Occipital lobe (tissue), 2 donors: Measurements from ENCODE around the gene OR10H1. TPM values are rescaled to one million over a fixed set of nuclear protein-coding genes. Genes with fewer than 3 reads are reported as not detected.
"Not testable (repeated sequence)": the region's sequence is repeated elsewhere in the genome, so short reads cannot be mapped to it uniquely, and the experiment has no call there.

Experiments
- DNase-seq: peaks from one replicate; lab custom pipeline; 2025; lab: John Stamatoyannopoulos, UW
- total RNA-seq: library from RNA; depleted of rRNA; stranded (reverse); fragments of >200 nt; gene quantifications from one replicate; pipeline ENCODE4 v1.2.3, GENCODE V29; 2014

Gene OR10H1
- total RNA-seq, 1 donor from 2014 or later, result not detected

- DNase-seq, result not testable (repeated sequence)
Measured at GRCh38 chr19:15828611-15829305, 13.3 kb upstream of the OR10H1 start.

GRCh38 chr19:15828121-15828610 lies 12.7 kb upstream of the OR10H1 start:
- no peak for DNase-seq

GRCh38 chr19:15825753-15826152 lies 10.3 kb upstream of the OR10H1 start:
- no peak for DNase-seq

- no peak for DNase-seq
Measured at GRCh38 chr19:15820646-15821045, 5.2 kb upstream of the OR10H1 start.

GRCh38 chr19:15813916-15814315 lies 1.5 kb downstream of the OR10H1 start:
- no peak for DNase-seq

- no peak for DNase-seq
Measured at GRCh38 chr19:15812060-15812722, 3.3 kb downstream of the OR10H1 start.

- DNase-seq, result no peak
Measured at GRCh38 chr19:15811476-15811875, 4.0 kb downstream of the OR10H1 start.

- DNase-seq, result no peak
Measured at GRCh38 chr19:15810335-15810734, 5.1 kb downstream of the OR10H1 start.

- DNase-seq, result not testable (repeated sequence)
Measured at GRCh38 chr19:15794279-15794678, 21.2 kb downstream of the OR10H1 start.

- no peak for DNase-seq
Measured at GRCh38 chr19:15790096-15790495, 25.4 kb downstream of the OR10H1 start.

GRCh38 chr19:15788594-15789270 lies 26.7 kb downstream of the OR10H1 start:
- no peak for DNase-seq

GRCh38 chr19:15787611-15788155 lies 27.8 kb downstream of the OR10H1 start, which contains the start of gene OR10H5:
Gene OR10H5, plus strand, starts transcription at chr19:15787661. Its CDS starts 6,388 bp downstream, at chr19:15794049.
- no peak for DNase-seq

GRCh38 chr19:15782896-15783295 lies 32.6 kb downstream of the OR10H1 start:
- DNase-seq, result not testable (repeated sequence)

GRCh38 chr19:15782211-15782610 lies 33.3 kb downstream of the OR10H1 start:
- no peak for DNase-seq

- no peak for DNase-seq
Measured at GRCh38 chr19:15781661-15782060, 33.8 kb downstream of the OR10H1 start.

- no peak for DNase-seq
Measured at GRCh38 chr19:15780610-15781418, 34.6 kb downstream of the OR10H1 start.

- DNase-seq, result peak; percentile 62
Measured at GRCh38 chr19:15779756-15780476, 35.5 kb downstream of the OR10H1 start.

GRCh38 chr19:15776991-15777970 lies 38.2 kb downstream of the OR10H1 start:
- DNase-seq, result no peak

- no peak for DNase-seq
Measured at GRCh38 chr19:15776264-15776663, 39.2 kb downstream of the OR10H1 start.
